HCT116 (cell line): ENCODE measurements around the gene AOAH. TPM values are rescaled to one million over a fixed set of nuclear protein-coding genes. Genes with fewer than 3 reads are reported as not detected.

Source experiments
- ATAC-seq: fragments of 200-7000 bp; cut with Tn5 transposase; 2 replicates; pipeline ENCODE4 v1.9.1; 2020; ENCODE audit warnings: mild to moderate bottlenecking, moderate library complexity
- BruUV-seq: library from RNA; stranded (reverse); fragments of 400-500 nt; replicated peaks from 2 replicates; lab custom pipeline; 2021; lab: Mats Ljungman, UMichigan
- CTCF ChIA-PET: fragments of 300-600 bp; sonication (Branson Sonifier 250); formaldehyde crosslinking; loops from one replicate; lab custom pipeline; 2021; ENCODE audit warnings: antibody characterized with exemption; lab: Charles Lee
- POLR2A ChIA-PET: fragments of 300-600, 350-600 bp; sonication (Branson Sonifier 250); formaldehyde crosslinking; loops from one replicate; lab custom pipeline; 2021; ENCODE audit warnings: antibody characterized with exemption; lab: Charles Lee
- RAD21 ChIA-PET, 2 experiments: fragments of 300-600 bp; sonication (Branson Sonifier 250); formaldehyde crosslinking; loops; one replicate each; lab custom pipeline; 2023; ENCODE audit warnings: low total read pairs in 2 of 2; ENCODE audit not compliant: uncharacterized antibody in 2 of 2, unreplicated experiment in 2 of 2, low non-redundant PET in 1 of 2; lab: Charles Lee
- DNase-seq: peaks from one replicate; pipeline ENCODE4 v3.0.0-alpha.2; 2010; ENCODE audit warnings: low read depth, low spot score
- H2AFZ ChIP-seq: fragments of 200-600 bp; shearing (Covaris generic), sonication (generic); 2 replicates; pipeline ENCODE4 v1.6.1; 2017; ENCODE audit warnings: low read depth, mixed run types, mixed read lengths, antibody characterized with exemption, low read length; ENCODE audit not compliant: poor library complexity, severe bottlenecking
- H3K27ac ChIP-seq: 2 replicates; pipeline ENCODE4 v1.5.1; 2012; ENCODE audit warnings: low read depth, low read length
- H3K27me3 ChIP-seq: fragments of 200-600 bp; sonication (generic); 2 replicates; pipeline ENCODE4 v1.6.1; 2016; ENCODE audit warnings: mixed run types, low read length, mixed read lengths; ENCODE audit not compliant: insufficient read depth
- H3K36me3 ChIP-seq, 2 experiments: fragments of 200-500 bp in 1 of 2; fragments of 200-600 bp in 1 of 2; sonication (Bioruptor generic) in 1 of 2; sonication (generic) in 1 of 2; 2 replicates each; pipeline versions ENCODE4 v1.5.1 to v1.6.1; 2014 to 2016; ENCODE audit warnings: low read length in 2 of 2, inconsistent platforms in 1 of 2, mixed read lengths in 1 of 2, mixed run types in 1 of 2; ENCODE audit not compliant: insufficient read depth in 2 of 2, control insufficient read depth in 1 of 2
- H3K4me1 ChIP-seq, 2 experiments: fragments of 200-600 bp in 1 of 2; sonication (generic) in 1 of 2; 2 replicates each; pipeline versions ENCODE4 v1.5.1 to v1.6.1; 2012 to 2017; ENCODE audit warnings: low read length in 2 of 2, inconsistent platforms in 1 of 2, mild to moderate bottlenecking in 1 of 2, mixed read lengths in 1 of 2, mixed run types in 1 of 2, moderate library complexity in 1 of 2; ENCODE audit not compliant: insufficient read depth in 2 of 2, control insufficient read depth in 1 of 2
- H3K4me2 ChIP-seq: fragments of 200-600 bp; sonication (generic); 2 replicates; pipeline ENCODE4 v1.6.1; 2017; ENCODE audit warnings: mixed run types, low read length, mixed read lengths
- H3K4me3 ChIP-seq, 2 experiments: fragments of 200-600 bp in 1 of 2; sonication (generic) in 1 of 2; replicated peaks in 1 of 2; 2 replicates each; pipeline ENCODE4 v1.5.1; 2011 to 2016; ENCODE audit warnings: low read length in 2 of 2, control low read depth in 1 of 2, low read depth in 1 of 2, mild to moderate bottlenecking in 1 of 2, mixed read lengths in 1 of 2, mixed run types in 1 of 2
- H3K79me2 ChIP-seq: fragments of 200-600 bp; sonication (generic); 2 replicates; pipeline ENCODE4 v1.6.1; 2017; ENCODE audit warnings: mild to moderate bottlenecking, mixed run types, low read length, moderate library complexity, mixed read lengths; ENCODE audit not compliant: insufficient read depth
- H3K9ac ChIP-seq: fragments of 200-600 bp; sonication (generic); 2 replicates; pipeline ENCODE4 v1.6.1; 2016; ENCODE audit warnings: low read length, mixed read lengths
- H3K9me2 ChIP-seq: fragments of 200-600 bp; sonication (generic), shearing (Covaris generic); 2 replicates; pipeline ENCODE4 v1.6.1; 2017; ENCODE audit warnings: mixed run types, mild to moderate bottlenecking, moderate library complexity; ENCODE audit not compliant: insufficient read depth
- H3K9me3 ChIP-seq, 2 experiments: fragments of 200-500 bp in 1 of 2; fragments of 200-600 bp in 1 of 2; sonication (Bioruptor generic) in 1 of 2; sonication (generic) in 1 of 2; 2 replicates each; pipeline ENCODE4 v1.6.1; 2014 to 2017; ENCODE audit warnings: low read length in 2 of 2, mixed read lengths in 2 of 2, inconsistent platforms in 1 of 2, low read depth in 1 of 2, mild to moderate bottlenecking in 1 of 2, mixed run types in 1 of 2, moderate library complexity in 1 of 2; ENCODE audit not compliant: control insufficient read depth in 1 of 2, insufficient read depth in 1 of 2
- H4K20me1 ChIP-seq: fragments of 200-600 bp; sonication (generic), shearing (Covaris generic); 2 replicates; pipeline ENCODE4 v1.6.1; 2017; ENCODE audit warnings: mixed run types, mild to moderate bottlenecking, moderate library complexity; ENCODE audit not compliant: insufficient read depth
- CBX3 ChIP-seq: IDR thresholded peaks from 2 replicates; pipeline ENCODE4 v1.6.1; 2012; ENCODE audit warnings: low read depth
- CEBPB ChIP-seq: IDR thresholded peaks from 2 replicates; pipeline ENCODE4 v1.6.1; 2012; ENCODE audit warnings: low read depth
- EGR1 ChIP-seq: IDR thresholded peaks from 2 replicates; pipeline ENCODE4 v1.6.1; 2012; ENCODE audit warnings: low read depth
- ELF1 ChIP-seq: IDR thresholded peaks from 2 replicates; pipeline ENCODE4 v1.6.1; 2012; ENCODE audit warnings: low read depth, borderline replicate concordance
- POLR2A ChIP-seq: IDR thresholded peaks from 2 replicates; pipeline ENCODE4 v1.7.0; 2011; ENCODE audit warnings: borderline replicate concordance; ENCODE audit not compliant: insufficient read depth, insufficient read length; ENCODE audit errors: extremely low read depth
- RAD21 ChIP-seq: IDR thresholded peaks from 2 replicates; pipeline ENCODE4 v1.6.1; 2012; ENCODE audit warnings: low read depth, mild to moderate bottlenecking
- SIN3A ChIP-seq: IDR thresholded peaks from 2 replicates; pipeline ENCODE4 v1.6.1; 2012; ENCODE audit warnings: low read depth
- SRF ChIP-seq: IDR thresholded peaks from 2 replicates; pipeline ENCODE4 v1.6.1; 2012; ENCODE audit warnings: low read depth
- TCF7L2 ChIP-seq: IDR thresholded peaks from 2 replicates; pipeline ENCODE4 v1.7.0; 2011; ENCODE audit warnings: borderline replicate concordance, inconsistent platforms; ENCODE audit not compliant: insufficient read depth, insufficient read length; ENCODE audit errors: extremely low read depth
- YY1 ChIP-seq: IDR thresholded peaks from 2 replicates; pipeline ENCODE4 v1.6.1; 2011; ENCODE audit warnings: low read length, low read depth, moderate library complexity, mild to moderate bottlenecking; ENCODE audit not compliant: insufficient replicate concordance; ENCODE audit errors: extremely low read depth
- ZNF274 ChIP-seq: fragments of 200-500 bp; sonication (Bioruptor generic); IDR thresholded peaks from 2 replicates; pipeline ENCODE4 v1.6.1; 2014; ENCODE audit warnings: mild to moderate bottlenecking, low read depth, low read length, inconsistent platforms
- intact Hi-C: fragments of 100-400 bp; cut with micrococcal nuclease; formaldehyde crosslinking; loops from 2 replicates; pipeline ENCODE4 v1.10.0; 2022
- total RNA-seq: library from RNA; stranded (reverse); gene quantifications from one replicate; pipeline ENCODE4 v1.2.1, GENCODE V29; 2021; ENCODE audit not compliant: unreplicated experiment
- TF ChIP-seq, protein P1 (sequence below): IDR thresholded peaks from 2 replicates; pipeline ENCODE4 v1.6.1; 2012
- TF ChIP-seq, protein P2 (sequence below): IDR thresholded peaks from 2 replicates; pipeline ENCODE4 v1.6.1; 2012; ENCODE audit warnings: low read depth
- TF ChIP-seq, protein P3 (sequence below), 3 experiments: fragments of 200-600 bp in 1 of 3; sonication (generic) in 1 of 3; IDR thresholded peaks in 2 of 3; conservative IDR thresholded peaks in 1 of 3; 2 replicates each; pipeline ENCODE4 v1.5.1; 2012 to 2017; ENCODE audit warnings: low read depth in 2 of 3, low read length in 2 of 3, antibody characterized with exemption in 1 of 3, borderline replicate concordance in 1 of 3, control low read depth in 1 of 3, mild to moderate bottlenecking in 1 of 3, mixed read lengths in 1 of 3, mixed run types in 1 of 3, moderate library complexity in 1 of 3; ENCODE audit not compliant: insufficient read depth in 1 of 3

AOAH gene
- total RNA-seq, 1 experiment from 2014 or later, result 1.1 TPM

DNA sequence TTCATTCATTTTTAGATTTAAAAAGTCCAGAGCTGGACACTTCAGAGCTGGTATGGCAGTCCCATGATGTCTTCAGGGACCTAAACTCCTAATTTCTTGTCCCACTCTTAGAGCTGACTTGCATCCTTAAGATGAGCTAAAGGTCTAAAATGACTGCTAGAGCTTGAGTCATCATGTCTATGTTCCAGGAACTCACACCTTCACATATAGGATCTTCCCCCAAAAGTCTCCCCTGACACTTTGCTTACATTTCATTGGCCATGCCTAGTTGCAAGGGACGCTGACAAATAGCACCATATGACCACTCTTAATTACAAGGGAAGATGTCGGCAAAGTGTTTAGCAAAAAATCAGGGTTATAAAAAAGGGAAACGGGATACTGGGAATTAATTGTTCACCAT lies 10.4 kb upstream of the AOAH start:
- POLR2A ChIA-PET, result no interaction called here
- BruUV-seq, result no TSS peak

DNA sequence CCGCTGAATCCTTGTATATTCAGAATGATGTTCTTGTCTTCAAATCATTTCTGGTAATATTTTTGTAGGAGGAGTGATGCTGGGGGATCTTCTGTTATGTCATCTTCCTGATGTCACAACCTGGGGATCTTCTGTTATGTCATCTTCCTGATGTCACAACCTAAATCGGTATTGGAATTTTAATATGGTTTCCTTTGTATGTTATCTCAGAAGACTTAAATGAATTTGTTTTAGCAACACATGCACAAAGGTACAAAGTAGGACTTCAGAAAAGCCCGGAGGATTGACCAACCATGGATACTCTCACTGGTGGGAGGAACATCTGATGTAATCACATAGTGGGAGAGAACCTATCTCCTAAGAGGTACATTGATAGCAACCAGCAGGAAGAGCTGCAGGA lies 9.1 kb upstream of the AOAH start:
- no TSS peak for BruUV-seq
- POLR2A ChIA-PET, result no interaction called here
- no peak overlapping the region for H3K9ac ChIP-seq
- TF ChIP-seq YY1 (no peak), ELF1 (no peak), RAD21 (no peak), CEBPB (no peak), SIN3A (no peak), EGR1 (no peak), ZNF274 (no peak), POLR2A (no peak), TCF7L2 (no peak), SRF (no peak)
- TF ChIP-seq, protein P1, sequence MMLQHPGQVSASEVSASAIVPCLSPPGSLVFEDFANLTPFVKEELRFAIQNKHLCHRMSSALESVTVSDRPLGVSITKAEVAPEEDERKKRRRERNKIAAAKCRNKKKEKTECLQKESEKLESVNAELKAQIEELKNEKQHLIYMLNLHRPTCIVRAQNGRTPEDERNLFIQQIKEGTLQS, result no peak
- TF ChIP-seq, protein P2, sequence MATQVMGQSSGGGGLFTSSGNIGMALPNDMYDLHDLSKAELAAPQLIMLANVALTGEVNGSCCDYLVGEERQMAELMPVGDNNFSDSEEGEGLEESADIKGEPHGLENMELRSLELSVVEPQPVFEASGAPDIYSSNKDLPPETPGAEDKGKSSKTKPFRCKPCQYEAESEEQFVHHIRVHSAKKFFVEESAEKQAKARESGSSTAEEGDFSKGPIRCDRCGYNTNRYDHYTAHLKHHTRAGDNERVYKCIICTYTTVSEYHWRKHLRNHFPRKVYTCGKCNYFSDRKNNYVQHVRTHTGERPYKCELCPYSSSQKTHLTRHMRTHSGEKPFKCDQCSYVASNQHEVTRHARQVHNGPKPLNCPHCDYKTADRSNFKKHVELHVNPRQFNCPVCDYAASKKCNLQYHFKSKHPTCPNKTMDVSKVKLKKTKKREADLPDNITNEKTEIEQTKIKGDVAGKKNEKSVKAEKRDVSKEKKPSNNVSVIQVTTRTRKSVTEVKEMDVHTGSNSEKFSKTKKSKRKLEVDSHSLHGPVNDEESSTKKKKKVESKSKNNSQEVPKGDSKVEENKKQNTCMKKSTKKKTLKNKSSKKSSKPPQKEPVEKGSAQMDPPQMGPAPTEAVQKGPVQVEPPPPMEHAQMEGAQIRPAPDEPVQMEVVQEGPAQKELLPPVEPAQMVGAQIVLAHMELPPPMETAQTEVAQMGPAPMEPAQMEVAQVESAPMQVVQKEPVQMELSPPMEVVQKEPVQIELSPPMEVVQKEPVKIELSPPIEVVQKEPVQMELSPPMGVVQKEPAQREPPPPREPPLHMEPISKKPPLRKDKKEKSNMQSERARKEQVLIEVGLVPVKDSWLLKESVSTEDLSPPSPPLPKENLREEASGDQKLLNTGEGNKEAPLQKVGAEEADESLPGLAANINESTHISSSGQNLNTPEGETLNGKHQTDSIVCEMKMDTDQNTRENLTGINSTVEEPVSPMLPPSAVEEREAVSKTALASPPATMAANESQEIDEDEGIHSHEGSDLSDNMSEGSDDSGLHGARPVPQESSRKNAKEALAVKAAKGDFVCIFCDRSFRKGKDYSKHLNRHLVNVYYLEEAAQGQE, result no peak

More for the DNA sequence above, 10.4 kb upstream of the AOAH start:
- H3K9me3 ChIP-seq, result no peaks in the 10 kb centered on the region
- intact Hi-C loops, result no loop called here
- no peaks in the 10 kb centered on the region for H3K4me1 ChIP-seq
- ATAC-seq (no peak), DNase-seq (no peak)
- no peaks in the 10 kb centered on the region; the same call in 1 of the 2 replicates for H3K27me3 ChIP-seq
- CTCF ChIA-PET, result interaction anchor here (1.1 kb wide), 1 partner anchor 447 kb away, joined by 3 read pairs; no protein-coding TSS in a partner anchor
- no peaks in the 10 kb centered on the region for H3K9me2 ChIP-seq
- H3K36me3 ChIP-seq, result no peaks in the 10 kb centered on the region
- TF ChIP-seq CBX3, result no peak
- TF ChIP-seq TCF7L2, result no peak
- TF ChIP-seq, protein P3, sequence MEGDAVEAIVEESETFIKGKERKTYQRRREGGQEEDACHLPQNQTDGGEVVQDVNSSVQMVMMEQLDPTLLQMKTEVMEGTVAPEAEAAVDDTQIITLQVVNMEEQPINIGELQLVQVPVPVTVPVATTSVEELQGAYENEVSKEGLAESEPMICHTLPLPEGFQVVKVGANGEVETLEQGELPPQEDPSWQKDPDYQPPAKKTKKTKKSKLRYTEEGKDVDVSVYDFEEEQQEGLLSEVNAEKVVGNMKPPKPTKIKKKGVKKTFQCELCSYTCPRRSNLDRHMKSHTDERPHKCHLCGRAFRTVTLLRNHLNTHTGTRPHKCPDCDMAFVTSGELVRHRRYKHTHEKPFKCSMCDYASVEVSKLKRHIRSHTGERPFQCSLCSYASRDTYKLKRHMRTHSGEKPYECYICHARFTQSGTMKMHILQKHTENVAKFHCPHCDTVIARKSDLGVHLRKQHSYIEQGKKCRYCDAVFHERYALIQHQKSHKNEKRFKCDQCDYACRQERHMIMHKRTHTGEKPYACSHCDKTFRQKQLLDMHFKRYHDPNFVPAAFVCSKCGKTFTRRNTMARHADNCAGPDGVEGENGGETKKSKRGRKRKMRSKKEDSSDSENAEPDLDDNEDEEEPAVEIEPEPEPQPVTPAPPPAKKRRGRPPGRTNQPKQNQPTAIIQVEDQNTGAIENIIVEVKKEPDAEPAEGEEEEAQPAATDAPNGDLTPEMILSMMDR (IDR thresholded peaks at IDR 0.05 in 2 of 3, conservative IDR thresholded peaks at IDR 0.05 in 1 of 3; ENCODE audit: borderline replicate concordance in 1 of 3, insufficient read depth in 1 of 3, low read depth in 2 of 3, low read length in 2 of 3), result no peak
- no peaks in the 10 kb centered on the region for H4K20me1 ChIP-seq
- no peak overlapping the region for H3K4me3 ChIP-seq
- no peak overlapping the region for H3K4me2 ChIP-seq
- H2AFZ ChIP-seq, result no peak overlapping the region
- H3K9ac ChIP-seq, result no peak overlapping the region
- H3K79me2 ChIP-seq, result no peaks in the 10 kb centered on the region
- no peak overlapping the region for H3K27ac ChIP-seq
- RAD21 ChIA-PET, result no interaction called here

More for the DNA sequence above, 9.1 kb upstream of the AOAH start:
- RAD21 ChIA-PET, result no interaction called here
- no peaks in the 10 kb centered on the region; the same call in 1 of the 2 replicates for H3K27me3 ChIP-seq
- no peak for DNase-seq
- no peaks in the 10 kb centered on the region for H3K79me2 ChIP-seq
- H3K9me3 ChIP-seq, result no peaks in the 10 kb centered on the region
- CTCF ChIA-PET, result no interaction called here
- intact Hi-C loops, result no loop called here
- no peak overlapping the region for H3K4me3 ChIP-seq
- no peak for ATAC-seq
- no peak overlapping the region for H2AFZ ChIP-seq
- H4K20me1 ChIP-seq, result no peaks in the 10 kb centered on the region
- no peaks in the 10 kb centered on the region for H3K36me3 ChIP-seq
- H3K4me1 ChIP-seq, result no peaks in the 10 kb centered on the region
- no peak overlapping the region for H3K27ac ChIP-seq
- no peaks in the 10 kb centered on the region for H3K9me2 ChIP-seq
- no peak overlapping the region for H3K4me2 ChIP-seq
